ENCODE results near the gene CDC42. TPM values are rescaled to one million over a fixed set of nuclear protein-coding genes. Genes with fewer than 3 reads are reported as not detected.

The CDC42 gene
- polyA plus RNA-seq, 1 donor from 2014 or later = 913 TPM

DNA sequence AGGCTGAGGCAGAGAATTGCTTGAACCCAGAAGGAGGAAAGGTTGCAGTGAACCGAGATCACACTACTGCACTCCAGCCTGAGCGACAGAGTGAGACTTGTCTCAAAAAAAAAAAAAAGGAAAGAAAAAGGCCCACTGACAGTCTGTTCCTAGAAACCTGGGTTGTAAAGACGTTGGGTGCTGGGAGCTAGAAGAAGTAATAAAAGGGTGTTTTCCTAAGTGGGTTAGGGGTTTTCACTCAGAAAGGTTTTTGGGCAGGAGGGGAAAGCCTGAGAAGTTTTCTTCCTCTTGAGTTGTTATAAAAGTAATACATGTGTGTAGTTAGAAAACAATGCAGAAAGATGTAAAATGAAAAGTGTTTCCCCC lies 25.6 kb upstream of the CDC42 start:
- H3K36me3 ChIP-seq (ENCODE audit: insufficient read depth, low read length) = no peaks in the 10 kb centered on the region
- no peak overlapping the region for H3K4me3 ChIP-seq (ENCODE audit: low read length)
- H3K79me2 ChIP-seq (replicated peaks; ENCODE audit: insufficient read depth, low read length) = peaks cover 8% of the 10 kb centered on the region
- H3K27ac ChIP-seq (ENCODE audit: low read length) = no peak overlapping the region
- H4K20me1 ChIP-seq (ENCODE audit: insufficient read depth) = no peaks in the 10 kb centered on the region
- H3K9ac ChIP-seq (ENCODE audit: low read length) = no peak overlapping the region
- H3K9me2 ChIP-seq (ENCODE audit: insufficient read depth, low read length) = no peaks in the 10 kb centered on the region
- no peak overlapping the region for H2AFZ ChIP-seq (ENCODE audit: low read depth, low read length)
- no peaks in the 10 kb centered on the region for H3F3A ChIP-seq (ENCODE audit: insufficient read depth, low read length, poor library complexity, severe bottlenecking)
- TF ChIP-seq EZH2 (IDR thresholded peaks at IDR 0.05; ENCODE audit: borderline replicate concordance, insufficient read depth, low read length, poor library complexity, severe bottlenecking) = no peak
- TF ChIP-seq TAF1 (IDR thresholded peaks at IDR 0.05; ENCODE audit: low read depth) = no peak
- no peak for TF ChIP-seq MXI1 (conservative IDR thresholded peaks at IDR 0.05; ENCODE audit: poor library complexity, severe bottlenecking)
- TF ChIP-seq, protein P1, sequence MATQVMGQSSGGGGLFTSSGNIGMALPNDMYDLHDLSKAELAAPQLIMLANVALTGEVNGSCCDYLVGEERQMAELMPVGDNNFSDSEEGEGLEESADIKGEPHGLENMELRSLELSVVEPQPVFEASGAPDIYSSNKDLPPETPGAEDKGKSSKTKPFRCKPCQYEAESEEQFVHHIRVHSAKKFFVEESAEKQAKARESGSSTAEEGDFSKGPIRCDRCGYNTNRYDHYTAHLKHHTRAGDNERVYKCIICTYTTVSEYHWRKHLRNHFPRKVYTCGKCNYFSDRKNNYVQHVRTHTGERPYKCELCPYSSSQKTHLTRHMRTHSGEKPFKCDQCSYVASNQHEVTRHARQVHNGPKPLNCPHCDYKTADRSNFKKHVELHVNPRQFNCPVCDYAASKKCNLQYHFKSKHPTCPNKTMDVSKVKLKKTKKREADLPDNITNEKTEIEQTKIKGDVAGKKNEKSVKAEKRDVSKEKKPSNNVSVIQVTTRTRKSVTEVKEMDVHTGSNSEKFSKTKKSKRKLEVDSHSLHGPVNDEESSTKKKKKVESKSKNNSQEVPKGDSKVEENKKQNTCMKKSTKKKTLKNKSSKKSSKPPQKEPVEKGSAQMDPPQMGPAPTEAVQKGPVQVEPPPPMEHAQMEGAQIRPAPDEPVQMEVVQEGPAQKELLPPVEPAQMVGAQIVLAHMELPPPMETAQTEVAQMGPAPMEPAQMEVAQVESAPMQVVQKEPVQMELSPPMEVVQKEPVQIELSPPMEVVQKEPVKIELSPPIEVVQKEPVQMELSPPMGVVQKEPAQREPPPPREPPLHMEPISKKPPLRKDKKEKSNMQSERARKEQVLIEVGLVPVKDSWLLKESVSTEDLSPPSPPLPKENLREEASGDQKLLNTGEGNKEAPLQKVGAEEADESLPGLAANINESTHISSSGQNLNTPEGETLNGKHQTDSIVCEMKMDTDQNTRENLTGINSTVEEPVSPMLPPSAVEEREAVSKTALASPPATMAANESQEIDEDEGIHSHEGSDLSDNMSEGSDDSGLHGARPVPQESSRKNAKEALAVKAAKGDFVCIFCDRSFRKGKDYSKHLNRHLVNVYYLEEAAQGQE (IDR thresholded peaks at IDR 0.05; ENCODE audit: borderline replicate concordance) = no peak
- no peak for TF ChIP-seq POLR2AphosphoS5 (IDR thresholded peaks at IDR 0.05)
- no peak for TF ChIP-seq RAD21 (conservative IDR thresholded peaks at IDR 0.05)
- TF ChIP-seq, protein P2, sequence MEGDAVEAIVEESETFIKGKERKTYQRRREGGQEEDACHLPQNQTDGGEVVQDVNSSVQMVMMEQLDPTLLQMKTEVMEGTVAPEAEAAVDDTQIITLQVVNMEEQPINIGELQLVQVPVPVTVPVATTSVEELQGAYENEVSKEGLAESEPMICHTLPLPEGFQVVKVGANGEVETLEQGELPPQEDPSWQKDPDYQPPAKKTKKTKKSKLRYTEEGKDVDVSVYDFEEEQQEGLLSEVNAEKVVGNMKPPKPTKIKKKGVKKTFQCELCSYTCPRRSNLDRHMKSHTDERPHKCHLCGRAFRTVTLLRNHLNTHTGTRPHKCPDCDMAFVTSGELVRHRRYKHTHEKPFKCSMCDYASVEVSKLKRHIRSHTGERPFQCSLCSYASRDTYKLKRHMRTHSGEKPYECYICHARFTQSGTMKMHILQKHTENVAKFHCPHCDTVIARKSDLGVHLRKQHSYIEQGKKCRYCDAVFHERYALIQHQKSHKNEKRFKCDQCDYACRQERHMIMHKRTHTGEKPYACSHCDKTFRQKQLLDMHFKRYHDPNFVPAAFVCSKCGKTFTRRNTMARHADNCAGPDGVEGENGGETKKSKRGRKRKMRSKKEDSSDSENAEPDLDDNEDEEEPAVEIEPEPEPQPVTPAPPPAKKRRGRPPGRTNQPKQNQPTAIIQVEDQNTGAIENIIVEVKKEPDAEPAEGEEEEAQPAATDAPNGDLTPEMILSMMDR (IDR thresholded peaks at IDR 0.05; ENCODE audit: poor library complexity, severe bottlenecking) = no peak
- no peak for TF ChIP-seq EP300 (conservative IDR thresholded peaks at IDR 0.05; ENCODE audit: poor library complexity, severe bottlenecking)
- H3K27me3 ChIP-seq (ENCODE audit: insufficient read depth, low read depth, low read length) = no peaks in the 10 kb centered on the region
- H3K4me2 ChIP-seq (ENCODE audit: low read length) = no peak overlapping the region
- H3K9me3 ChIP-seq (ENCODE audit: low read length) = no peaks in the 10 kb centered on the region

DNA sequence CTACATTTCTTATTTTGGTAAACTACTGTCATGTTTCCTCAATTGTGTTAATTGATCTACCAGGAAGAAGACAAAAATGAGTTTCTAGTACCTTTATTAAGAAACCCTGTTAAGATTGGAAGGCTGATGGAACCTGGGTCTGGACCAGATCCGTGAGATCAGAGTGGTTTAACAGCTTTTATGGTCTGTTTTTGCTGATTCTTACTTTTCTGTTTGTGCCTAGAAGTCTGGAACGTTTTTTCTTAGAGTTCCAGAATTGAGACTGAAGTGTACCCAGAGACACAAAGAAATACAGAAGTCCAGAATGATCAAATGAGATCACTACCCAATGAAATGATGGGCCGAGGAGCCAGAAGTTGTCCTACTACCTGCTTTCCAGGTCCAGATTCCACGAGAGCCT lies 22.5 kb upstream of the CDC42 start:
- no peaks in the 10 kb centered on the region for H3K9me2 ChIP-seq (ENCODE audit: insufficient read depth, low read length)
- no peak overlapping the region for H3K4me3 ChIP-seq (ENCODE audit: low read length)
- no peak overlapping the region for H3K9ac ChIP-seq (ENCODE audit: low read length)
- no peaks in the 10 kb centered on the region for H3F3A ChIP-seq (ENCODE audit: insufficient read depth, low read length, poor library complexity, severe bottlenecking)
- H4K20me1 ChIP-seq (ENCODE audit: insufficient read depth) = no peaks in the 10 kb centered on the region
- no peak overlapping the region for H3K4me2 ChIP-seq (ENCODE audit: low read length)
- no peaks in the 10 kb centered on the region for H3K9me3 ChIP-seq (ENCODE audit: low read length)
- no peaks in the 10 kb centered on the region for H3K36me3 ChIP-seq (ENCODE audit: insufficient read depth, low read length)
- H3K79me2 ChIP-seq (replicated peaks; ENCODE audit: insufficient read depth, low read length) = peaks cover 8% of the 10 kb centered on the region
- no peak overlapping the region for H3K27ac ChIP-seq (ENCODE audit: low read length)
- TF ChIP-seq, protein P1 (IDR thresholded peaks at IDR 0.05; ENCODE audit: borderline replicate concordance) = no peak
- TF ChIP-seq EZH2 (IDR thresholded peaks at IDR 0.05; ENCODE audit: borderline replicate concordance, insufficient read depth, low read length, poor library complexity, severe bottlenecking) (no peak), RAD21 (conservative IDR thresholded peaks at IDR 0.05) (no peak), TAF1 (IDR thresholded peaks at IDR 0.05; ENCODE audit: low read depth) (no peak), POLR2AphosphoS5 (IDR thresholded peaks at IDR 0.05) (no peak), SMC3 (conservative IDR thresholded peaks at IDR 0.05; ENCODE audit: poor library complexity) (no peak), EP300 (conservative IDR thresholded peaks at IDR 0.05; ENCODE audit: poor library complexity, severe bottlenecking) (no peak), MXI1 (conservative IDR thresholded peaks at IDR 0.05; ENCODE audit: poor library complexity, severe bottlenecking) (no peak)
- TF ChIP-seq, protein P2 (IDR thresholded peaks at IDR 0.05; ENCODE audit: poor library complexity, severe bottlenecking) = no peak
- no peak overlapping the region for H2AFZ ChIP-seq (ENCODE audit: low read depth, low read length)
- H3K27me3 ChIP-seq (ENCODE audit: insufficient read depth, low read depth, low read length) = no peaks in the 10 kb centered on the region

Measured in neural cell (in vitro differentiated cells).